Ishikawa (cell line): ENCODE results near the gene BRMS1L.

Experiments used
- CEBPB ChIP-seq: IDR thresholded peaks from 2 replicates; pipeline ENCODE4 v1.6.1; 2012
- CREB1 ChIP-seq: IDR thresholded peaks from 2 replicates; pipeline ENCODE4 v1.6.1; 2012; ENCODE audit warnings: low read depth
- EP300 ChIP-seq: IDR thresholded peaks from 2 replicates; pipeline ENCODE4 v1.6.1; 2012; ENCODE audit warnings: borderline replicate concordance
- FOXM1 ChIP-seq: IDR thresholded peaks from 2 replicates; pipeline ENCODE4 v1.6.1; 2012; ENCODE audit warnings: low read depth, borderline replicate concordance
- TAF1 ChIP-seq: IDR thresholded peaks from 2 replicates; pipeline ENCODE4 v1.6.1; 2012; ENCODE audit warnings: low read depth, mild to moderate bottlenecking
- TCF12 ChIP-seq: IDR thresholded peaks from 2 replicates; pipeline ENCODE4 v1.6.1; 2012; ENCODE audit warnings: low read depth
- TF ChIP-seq, protein P1 (sequence below): IDR thresholded peaks from 2 replicates; pipeline ENCODE4 v1.6.1; 2012; ENCODE audit warnings: low read depth, mild to moderate bottlenecking
- TF ChIP-seq, protein P2 (sequence below): IDR thresholded peaks from 2 replicates; pipeline ENCODE4 v1.6.1; 2012

GRCh38 chr14:35797796-35798195, 28.3 kb upstream of the BRMS1L start:
- TF ChIP-seq, protein P1, sequence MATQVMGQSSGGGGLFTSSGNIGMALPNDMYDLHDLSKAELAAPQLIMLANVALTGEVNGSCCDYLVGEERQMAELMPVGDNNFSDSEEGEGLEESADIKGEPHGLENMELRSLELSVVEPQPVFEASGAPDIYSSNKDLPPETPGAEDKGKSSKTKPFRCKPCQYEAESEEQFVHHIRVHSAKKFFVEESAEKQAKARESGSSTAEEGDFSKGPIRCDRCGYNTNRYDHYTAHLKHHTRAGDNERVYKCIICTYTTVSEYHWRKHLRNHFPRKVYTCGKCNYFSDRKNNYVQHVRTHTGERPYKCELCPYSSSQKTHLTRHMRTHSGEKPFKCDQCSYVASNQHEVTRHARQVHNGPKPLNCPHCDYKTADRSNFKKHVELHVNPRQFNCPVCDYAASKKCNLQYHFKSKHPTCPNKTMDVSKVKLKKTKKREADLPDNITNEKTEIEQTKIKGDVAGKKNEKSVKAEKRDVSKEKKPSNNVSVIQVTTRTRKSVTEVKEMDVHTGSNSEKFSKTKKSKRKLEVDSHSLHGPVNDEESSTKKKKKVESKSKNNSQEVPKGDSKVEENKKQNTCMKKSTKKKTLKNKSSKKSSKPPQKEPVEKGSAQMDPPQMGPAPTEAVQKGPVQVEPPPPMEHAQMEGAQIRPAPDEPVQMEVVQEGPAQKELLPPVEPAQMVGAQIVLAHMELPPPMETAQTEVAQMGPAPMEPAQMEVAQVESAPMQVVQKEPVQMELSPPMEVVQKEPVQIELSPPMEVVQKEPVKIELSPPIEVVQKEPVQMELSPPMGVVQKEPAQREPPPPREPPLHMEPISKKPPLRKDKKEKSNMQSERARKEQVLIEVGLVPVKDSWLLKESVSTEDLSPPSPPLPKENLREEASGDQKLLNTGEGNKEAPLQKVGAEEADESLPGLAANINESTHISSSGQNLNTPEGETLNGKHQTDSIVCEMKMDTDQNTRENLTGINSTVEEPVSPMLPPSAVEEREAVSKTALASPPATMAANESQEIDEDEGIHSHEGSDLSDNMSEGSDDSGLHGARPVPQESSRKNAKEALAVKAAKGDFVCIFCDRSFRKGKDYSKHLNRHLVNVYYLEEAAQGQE = no peak
- no peak for TF ChIP-seq EP300
- TF ChIP-seq FOXM1 = no peak
- no peak for TF ChIP-seq TAF1
- no peak for TF ChIP-seq TCF12
- no peak for TF ChIP-seq CREB1
- TF ChIP-seq, protein P2, sequence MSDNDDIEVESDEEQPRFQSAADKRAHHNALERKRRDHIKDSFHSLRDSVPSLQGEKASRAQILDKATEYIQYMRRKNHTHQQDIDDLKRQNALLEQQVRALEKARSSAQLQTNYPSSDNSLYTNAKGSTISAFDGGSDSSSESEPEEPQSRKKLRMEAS = no peak
- TF ChIP-seq CEBPB = no peak
